IMR-90 (cell line): ENCODE data around the gene HSPB9. TPM values are rescaled to one million over a fixed set of nuclear protein-coding genes. Genes with fewer than 3 reads are reported as not detected.

Experiments used
- ATAC-seq: fragments of 200-7000 bp; cut with Tn5 transposase; 2 replicates; pipeline ENCODE4 v1.9.1; 2020; ENCODE audit warnings: low read depth, mild to moderate bottlenecking, moderate library complexity
- BruUV-seq: library from RNA; stranded (reverse); fragments of 400-500 nt; replicated peaks from 2 replicates; lab custom pipeline; 2021; lab: Mats Ljungman, UMichigan
- CTCF ChIA-PET: fragments of 300-600 bp; formaldehyde crosslinking; extraction: SDS; loops from one replicate; lab custom pipeline; 2021; ENCODE audit warnings: antibody characterized with exemption; lab: Yijun Ruan, JAX
- POLR2A ChIA-PET: fragments of 300-600 bp; sonication (Branson Sonifier 250); formaldehyde crosslinking; loops from one replicate; lab custom pipeline; 2022; ENCODE audit warnings: antibody characterized with exemption; ENCODE audit not compliant: unreplicated experiment; lab: Charles Lee
- DNase-seq: peaks from one replicate; pipeline ENCODE4 v3.0.0; 2013
- H2AFZ ChIP-seq: replicated peaks from 2 replicates; pipeline ENCODE3; 2013; ENCODE audit warnings: low read length, mild to moderate bottlenecking; ENCODE audit not compliant: poor library complexity
- H2AK5ac ChIP-seq: 2 replicates; pipeline ENCODE4 v1.6.1; 2013; ENCODE audit warnings: low read depth, low read length, inconsistent platforms
- H2AK9ac ChIP-seq: replicated peaks from 2 replicates; pipeline ENCODE3; 2013; ENCODE audit warnings: mild to moderate bottlenecking, low read depth, low read length, moderate library complexity; ENCODE audit not compliant: poor library complexity
- H2BK120ac ChIP-seq: 2 replicates; pipeline ENCODE4 v1.6.1; 2013; ENCODE audit warnings: low read depth, low read length, inconsistent platforms
- H2BK15ac ChIP-seq: 3 replicates; pipeline ENCODE4 v1.6.1; 2013; ENCODE audit warnings: low read depth, low read length, inconsistent platforms
- H2BK20ac ChIP-seq: 2 replicates; pipeline ENCODE4 v1.6.1; 2013; ENCODE audit warnings: low read depth, mild to moderate bottlenecking, inconsistent platforms, low read length, moderate library complexity
- H2BK5ac ChIP-seq: 2 replicates; pipeline ENCODE4 v1.6.1; 2013; ENCODE audit warnings: mild to moderate bottlenecking, low read depth, low read length, inconsistent platforms; ENCODE audit not compliant: poor library complexity, severe bottlenecking
- H3K14ac ChIP-seq: replicated peaks from 2 replicates; pipeline ENCODE4 v1.6.1; 2013; ENCODE audit warnings: low read depth, low read length, inconsistent platforms
- H3K18ac ChIP-seq: 2 replicates; pipeline ENCODE4 v1.6.1; 2013; ENCODE audit warnings: low read depth, low read length, control low read depth
- H3K23ac ChIP-seq: 2 replicates; pipeline ENCODE4 v1.6.1; 2013; ENCODE audit warnings: low read depth, low read length, inconsistent platforms
- H3K27ac ChIP-seq: 2 replicates; pipeline ENCODE4 v1.5.1; 2013; ENCODE audit warnings: mild to moderate bottlenecking, control low read depth, low read length; ENCODE audit not compliant: insufficient read depth
- H3K27me3 ChIP-seq: 2 replicates; pipeline ENCODE4 v1.6.1; 2013; ENCODE audit warnings: low read length; ENCODE audit not compliant: control insufficient read depth, insufficient read depth
- H3K36me3 ChIP-seq: 2 replicates; pipeline ENCODE4 v1.6.1; 2013; ENCODE audit warnings: low read length, mixed read lengths; ENCODE audit not compliant: control insufficient read depth, insufficient read depth
- H3K4ac ChIP-seq: 2 replicates; pipeline ENCODE4 v1.6.1; 2013; ENCODE audit warnings: low read depth, low read length, inconsistent platforms
- H3K4me1 ChIP-seq: 2 replicates; pipeline ENCODE4 v1.6.1; 2013; ENCODE audit warnings: low read length, mixed read lengths; ENCODE audit not compliant: control insufficient read depth, insufficient read depth
- H3K4me2 ChIP-seq: 2 replicates; pipeline ENCODE4 v1.6.1; 2013; ENCODE audit warnings: low read depth, mild to moderate bottlenecking, control low read depth, low read length, moderate library complexity
- H3K4me3 ChIP-seq: 2 replicates; pipeline ENCODE4 v1.5.1; 2013; ENCODE audit warnings: low read depth, mild to moderate bottlenecking, control low read depth, low read length, moderate library complexity; ENCODE audit not compliant: insufficient read depth
- H3K56ac ChIP-seq: 2 replicates; pipeline ENCODE4 v1.6.1; 2013; ENCODE audit warnings: low read length, inconsistent platforms; ENCODE audit not compliant: insufficient read depth; ENCODE audit errors: extremely low read depth
- H3K79me1 ChIP-seq, 2 experiments: 2 replicates each; pipeline ENCODE4 v1.6.1; 2013; ENCODE audit warnings: low read length in 2 of 2, inconsistent platforms in 1 of 2, low read depth in 1 of 2
- H3K9ac ChIP-seq: 2 replicates; pipeline ENCODE4 v1.6.1; 2013; ENCODE audit warnings: low read depth, low read length, control low read depth
- H3K9me1 ChIP-seq: 2 replicates; pipeline ENCODE4 v1.6.1; 2013; ENCODE audit warnings: low read length, inconsistent platforms; ENCODE audit not compliant: insufficient read depth
- H3K9me3 ChIP-seq: 2 replicates; pipeline ENCODE4 v1.6.1; 2013; ENCODE audit warnings: low read length; ENCODE audit not compliant: control insufficient read depth, insufficient read depth
- H4K20me1 ChIP-seq: 2 replicates; pipeline ENCODE4 v1.6.1; 2013; ENCODE audit warnings: low read length, inconsistent platforms; ENCODE audit not compliant: insufficient read depth
- H4K5ac ChIP-seq: 2 replicates; pipeline ENCODE4 v1.6.1; 2013; ENCODE audit warnings: mild to moderate bottlenecking, low read depth, low read length, control low read depth
- H4K8ac ChIP-seq, 2 experiments: 2 replicates each; pipeline ENCODE4 v1.6.1; 2013; ENCODE audit warnings: low read depth in 2 of 2, low read length in 2 of 2, control low read depth in 1 of 2, inconsistent platforms in 1 of 2
- H4K91ac ChIP-seq: 2 replicates; pipeline ENCODE4 v1.6.1; 2013; ENCODE audit warnings: low read depth, low read length, inconsistent platforms; ENCODE audit not compliant: insufficient read depth
- CEBPB ChIP-seq: IDR thresholded peaks from 2 replicates; pipeline ENCODE4 v1.6.1; 2012; ENCODE audit warnings: low read depth, low read length, improper control_type of control experiment
- CHD1 ChIP-seq: IDR thresholded peaks from 2 replicates; pipeline ENCODE4 v1.6.1; 2012; ENCODE audit warnings: low read depth, low read length, improper control_type of control experiment
- MAFK ChIP-seq: IDR thresholded peaks from 2 replicates; pipeline ENCODE4 v1.6.1; 2012; ENCODE audit warnings: low read depth, low read length, improper control_type of control experiment
- MAZ ChIP-seq: IDR thresholded peaks from 2 replicates; pipeline ENCODE4 v1.6.1; 2012; ENCODE audit warnings: low read depth, mild to moderate bottlenecking, low read length, improper control_type of control experiment, moderate library complexity, borderline replicate concordance
- MXI1 ChIP-seq: IDR thresholded peaks from 2 replicates; pipeline ENCODE4 v1.6.1; 2012; ENCODE audit warnings: low read depth, mild to moderate bottlenecking, low read length, moderate library complexity, borderline replicate concordance
- NFE2L2 ChIP-seq: fragments of 150-350 bp; IDR thresholded peaks from 2 replicates; pipeline ENCODE4 v1.6.1; 2016; ENCODE audit warnings: low read depth, mild to moderate bottlenecking, low read length
- POLR2A ChIP-seq: IDR thresholded peaks from 2 replicates; pipeline ENCODE4 v1.6.1; 2012; ENCODE audit warnings: mild to moderate bottlenecking, low read depth, low read length
- RAD21 ChIP-seq: IDR thresholded peaks from 2 replicates; pipeline ENCODE4 v1.6.1; 2012; ENCODE audit warnings: low read length, improper control_type of control experiment
- RCOR1 ChIP-seq: IDR thresholded peaks from 2 replicates; pipeline ENCODE4 v1.6.1; 2012; ENCODE audit warnings: mild to moderate bottlenecking, low read length, improper control_type of control experiment; ENCODE audit not compliant: insufficient replicate concordance
- RFX5 ChIP-seq: IDR thresholded peaks from 2 replicates; pipeline ENCODE4 v1.8.0; 2012; ENCODE audit warnings: low read depth, mild to moderate bottlenecking, low read length, moderate library complexity
- SMC3 ChIP-seq: fragments of 150-350 bp; IDR thresholded peaks from 2 replicates; pipeline ENCODE4 v1.6.1; 2016; ENCODE audit warnings: low read depth, mild to moderate bottlenecking, antibody characterized with exemption, low read length, moderate library complexity
- WGBS, 2 experiments: methylation state at CpG; one replicate each; pipeline versions ENCODE4 v1.1.5 to v1.1.7; 2013; ENCODE audit warnings: missing lambda C conversion rate in 2 of 2; ENCODE audit not compliant: insufficient read length in 1 of 2; ENCODE audit errors: extremely low coverage in 2 of 2; 5-methylcytosine and 5-hydroxymethylcytosine counted together
- dilution Hi-C: fragments of 300-500 bp; cut with HindIII; formaldehyde crosslinking; loops from one replicate; pipeline ENCODE4 v1.14.3; 2018; ENCODE audit warnings: low sequenced_read_pairs; ENCODE audit not compliant: unreplicated experiment
- in situ Hi-C: fragments of 300-500 bp; cut with MboI; formaldehyde crosslinking; loops from 3 replicates; pipeline ENCODE4 v1.14.3; 2019; ENCODE audit warnings: low sequenced_read_pairs, inconsistent platforms, mixed read lengths
- intact Hi-C: fragments of 100-400 bp; cut with micrococcal nuclease; formaldehyde crosslinking; loops from 2 replicates; pipeline ENCODE4 v1.10.0; 2022
- polyA plus RNA-seq, 3 experiments: library from polyadenylated mRNA; depleted of rRNA; stranded (reverse); fragments of >200 nt; gene quantifications; 2 replicates each; pipeline ENCODE4 v1.2.3, GENCODE V29; 2012; ENCODE audit warnings: low replicate concordance in 1 of 3
- total RNA-seq: library from RNA; depleted of rRNA; stranded (reverse); fragments of >200 nt; gene quantifications from 2 replicates; pipeline ENCODE4 v1.2.3, GENCODE V29; 2012
- TF ChIP-seq, protein P1 (sequence below): conservative IDR thresholded peaks from 2 replicates; pipeline ENCODE4 v1.5.1; 2012; ENCODE audit warnings: mild to moderate bottlenecking, low read depth, low read length, improper control_type of control experiment
- TF ChIP-seq, protein P2 (sequence below): fragments of 150-350 bp; IDR thresholded peaks from 2 replicates; pipeline ENCODE4 v1.6.1; 2017; ENCODE audit warnings: mild to moderate bottlenecking, antibody characterized with exemption, low read length, low read depth
- TF ChIP-seq, protein P3 (sequence below): fragments of 150-350 bp; IDR thresholded peaks from 2 replicates; pipeline ENCODE4 v1.6.1; 2016; ENCODE audit warnings: low read depth, mild to moderate bottlenecking, low read length, moderate library complexity, borderline replicate concordance

The HSPB9 gene
- total and polyA plus RNA-seq, 2 of the 4 experiments (the other 2 are of a cell fraction) = not detected

DNA sequence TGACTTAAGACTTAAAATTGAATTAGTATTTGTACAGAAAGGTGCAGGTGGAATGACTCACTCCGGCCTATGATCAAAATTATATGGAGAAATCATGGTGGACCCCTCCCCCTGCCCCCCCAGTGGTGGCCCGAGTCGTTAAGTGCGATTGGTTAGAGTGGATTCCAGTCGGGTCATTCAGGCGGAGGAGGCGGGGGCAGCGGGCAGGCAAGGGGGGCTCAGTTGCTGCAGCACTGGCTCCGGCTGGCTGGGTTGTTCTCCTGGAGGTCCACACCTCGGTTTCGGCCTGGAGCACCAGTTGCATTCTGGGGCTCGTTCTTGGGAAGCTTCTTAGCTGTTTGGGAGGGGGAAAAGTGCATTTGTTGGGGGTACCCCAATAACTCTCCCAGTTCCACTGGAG is 3.0 kb downstream of the HSPB9 start:
- no peak overlapping the region for H4K91ac ChIP-seq
- intact Hi-C loops (no loop called here), in situ Hi-C loops (no loop called here), dilution Hi-C loops (no loop called here)
- 100% methylated on average over 1 of the region's 12 CpGs; no CpG with 5 or more reads in 1 of the 2 experiments for WGBS, 2 experiments
- H2AFZ ChIP-seq = no peak overlapping the region
- no TSS peak for BruUV-seq
- no peak overlapping the region for H3K4me2 ChIP-seq
- no peak overlapping the region for H2BK120ac ChIP-seq
- CTCF ChIA-PET = no interaction called here
- H3K4ac ChIP-seq = no peak overlapping the region
- POLR2A ChIA-PET = no interaction called here
- H2AK9ac ChIP-seq = no peak overlapping the region
- no peak overlapping the region for H2BK20ac ChIP-seq
- H4K20me1 ChIP-seq = peaks cover 10% of the 10 kb centered on the region
- H3K27ac ChIP-seq = no peak overlapping the region
- no peak overlapping the region for H3K14ac ChIP-seq
- H3K36me3 ChIP-seq = peaks cover 56% of the 10 kb centered on the region
- no peak for ATAC-seq
- H3K9me1 ChIP-seq = peaks cover 8% of the 10 kb centered on the region; the same call in 1 of the 2 replicates
- no peak overlapping the region for H3K4me3 ChIP-seq
- peaks cover 21 to 27% of the 10 kb centered on the region in 2 experiments for H3K79me1 ChIP-seq
- no peak overlapping the region for H4K5ac ChIP-seq
- no peak overlapping the region for H2BK15ac ChIP-seq
- H2BK5ac ChIP-seq = no peak overlapping the region
- no peaks in the 10 kb centered on the region for H3K27me3 ChIP-seq
- H3K56ac ChIP-seq = no peak overlapping the region
- TF ChIP-seq, protein P1, sequence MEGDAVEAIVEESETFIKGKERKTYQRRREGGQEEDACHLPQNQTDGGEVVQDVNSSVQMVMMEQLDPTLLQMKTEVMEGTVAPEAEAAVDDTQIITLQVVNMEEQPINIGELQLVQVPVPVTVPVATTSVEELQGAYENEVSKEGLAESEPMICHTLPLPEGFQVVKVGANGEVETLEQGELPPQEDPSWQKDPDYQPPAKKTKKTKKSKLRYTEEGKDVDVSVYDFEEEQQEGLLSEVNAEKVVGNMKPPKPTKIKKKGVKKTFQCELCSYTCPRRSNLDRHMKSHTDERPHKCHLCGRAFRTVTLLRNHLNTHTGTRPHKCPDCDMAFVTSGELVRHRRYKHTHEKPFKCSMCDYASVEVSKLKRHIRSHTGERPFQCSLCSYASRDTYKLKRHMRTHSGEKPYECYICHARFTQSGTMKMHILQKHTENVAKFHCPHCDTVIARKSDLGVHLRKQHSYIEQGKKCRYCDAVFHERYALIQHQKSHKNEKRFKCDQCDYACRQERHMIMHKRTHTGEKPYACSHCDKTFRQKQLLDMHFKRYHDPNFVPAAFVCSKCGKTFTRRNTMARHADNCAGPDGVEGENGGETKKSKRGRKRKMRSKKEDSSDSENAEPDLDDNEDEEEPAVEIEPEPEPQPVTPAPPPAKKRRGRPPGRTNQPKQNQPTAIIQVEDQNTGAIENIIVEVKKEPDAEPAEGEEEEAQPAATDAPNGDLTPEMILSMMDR = no peak
- TF ChIP-seq MXI1 (no peak), MAFK (no peak), MAZ (no peak), RCOR1 (no peak), SMC3 (no peak), CHD1 (no peak), NFE2L2 (no peak), CEBPB (no peak), RFX5 (no peak), POLR2A (no peak), RAD21 (no peak)
- TF ChIP-seq, protein P2, sequence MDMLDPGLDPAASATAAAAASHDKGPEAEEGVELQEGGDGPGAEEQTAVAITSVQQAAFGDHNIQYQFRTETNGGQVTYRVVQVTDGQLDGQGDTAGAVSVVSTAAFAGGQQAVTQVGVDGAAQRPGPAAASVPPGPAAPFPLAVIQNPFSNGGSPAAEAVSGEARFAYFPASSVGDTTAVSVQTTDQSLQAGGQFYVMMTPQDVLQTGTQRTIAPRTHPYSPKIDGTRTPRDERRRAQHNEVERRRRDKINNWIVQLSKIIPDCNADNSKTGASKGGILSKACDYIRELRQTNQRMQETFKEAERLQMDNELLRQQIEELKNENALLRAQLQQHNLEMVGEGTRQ = no peak
- TF ChIP-seq, protein P3, sequence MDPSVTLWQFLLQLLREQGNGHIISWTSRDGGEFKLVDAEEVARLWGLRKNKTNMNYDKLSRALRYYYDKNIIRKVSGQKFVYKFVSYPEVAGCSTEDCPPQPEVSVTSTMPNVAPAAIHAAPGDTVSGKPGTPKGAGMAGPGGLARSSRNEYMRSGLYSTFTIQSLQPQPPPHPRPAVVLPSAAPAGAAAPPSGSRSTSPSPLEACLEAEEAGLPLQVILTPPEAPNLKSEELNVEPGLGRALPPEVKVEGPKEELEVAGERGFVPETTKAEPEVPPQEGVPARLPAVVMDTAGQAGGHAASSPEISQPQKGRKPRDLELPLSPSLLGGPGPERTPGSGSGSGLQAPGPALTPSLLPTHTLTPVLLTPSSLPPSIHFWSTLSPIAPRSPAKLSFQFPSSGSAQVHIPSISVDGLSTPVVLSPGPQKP = no peak
- no peak for DNase-seq
- H3K18ac ChIP-seq = no peak overlapping the region
- H3K23ac ChIP-seq = no peak overlapping the region
- H3K9me3 ChIP-seq = no peaks in the 10 kb centered on the region
- H2AK5ac ChIP-seq = no peak overlapping the region
- H3K4me1 ChIP-seq = peaks cover 3% of the 10 kb centered on the region
- H3K9ac ChIP-seq = no peak overlapping the region
- H4K8ac ChIP-seq = no peak overlapping the region
